IMR-90 (cell line): ENCODE measurements around the gene OSCAR. TPM values are rescaled to one million over a fixed set of nuclear protein-coding genes. Genes with fewer than 3 reads are reported as not detected.

Experiments
- ATAC-seq: fragments of 200-7000 bp; cut with Tn5 transposase; 2 replicates; pipeline ENCODE4 v1.9.1; 2020; ENCODE audit warnings: low read depth, mild to moderate bottlenecking, moderate library complexity
- BruUV-seq: library from RNA; stranded (reverse); fragments of 400-500 nt; replicated peaks from 2 replicates; lab custom pipeline; 2021; lab: Mats Ljungman, UMichigan
- CTCF ChIA-PET: fragments of 300-600 bp; formaldehyde crosslinking; extraction: SDS; loops from one replicate; lab custom pipeline; 2021; ENCODE audit warnings: antibody characterized with exemption; lab: Yijun Ruan, JAX
- POLR2A ChIA-PET: fragments of 300-600 bp; sonication (Branson Sonifier 250); formaldehyde crosslinking; loops from one replicate; lab custom pipeline; 2022; ENCODE audit warnings: antibody characterized with exemption; ENCODE audit not compliant: unreplicated experiment; lab: Charles Lee
- DNase-seq: peaks from one replicate; pipeline ENCODE4 v3.0.0; 2013
- H2AFZ ChIP-seq: replicated peaks from 2 replicates; pipeline ENCODE3; 2013; ENCODE audit warnings: low read length, mild to moderate bottlenecking; ENCODE audit not compliant: poor library complexity
- H2AK5ac ChIP-seq: 2 replicates; pipeline ENCODE4 v1.6.1; 2013; ENCODE audit warnings: low read depth, low read length, inconsistent platforms
- H2AK9ac ChIP-seq: replicated peaks from 2 replicates; pipeline ENCODE3; 2013; ENCODE audit warnings: mild to moderate bottlenecking, low read depth, low read length, moderate library complexity; ENCODE audit not compliant: poor library complexity
- H2BK120ac ChIP-seq: 2 replicates; pipeline ENCODE4 v1.6.1; 2013; ENCODE audit warnings: low read depth, low read length, inconsistent platforms
- H2BK15ac ChIP-seq: 3 replicates; pipeline ENCODE4 v1.6.1; 2013; ENCODE audit warnings: low read depth, low read length, inconsistent platforms
- H2BK20ac ChIP-seq: 2 replicates; pipeline ENCODE4 v1.6.1; 2013; ENCODE audit warnings: low read depth, mild to moderate bottlenecking, inconsistent platforms, low read length, moderate library complexity
- H2BK5ac ChIP-seq: 2 replicates; pipeline ENCODE4 v1.6.1; 2013; ENCODE audit warnings: mild to moderate bottlenecking, low read depth, low read length, inconsistent platforms; ENCODE audit not compliant: poor library complexity, severe bottlenecking
- H3K14ac ChIP-seq: replicated peaks from 2 replicates; pipeline ENCODE4 v1.6.1; 2013; ENCODE audit warnings: low read depth, low read length, inconsistent platforms
- H3K18ac ChIP-seq: 2 replicates; pipeline ENCODE4 v1.6.1; 2013; ENCODE audit warnings: low read depth, low read length, control low read depth
- H3K23ac ChIP-seq: 2 replicates; pipeline ENCODE4 v1.6.1; 2013; ENCODE audit warnings: low read depth, low read length, inconsistent platforms
- H3K27ac ChIP-seq: 2 replicates; pipeline ENCODE4 v1.5.1; 2013; ENCODE audit warnings: mild to moderate bottlenecking, control low read depth, low read length; ENCODE audit not compliant: insufficient read depth
- H3K27me3 ChIP-seq: 2 replicates; pipeline ENCODE4 v1.6.1; 2013; ENCODE audit warnings: low read length; ENCODE audit not compliant: control insufficient read depth, insufficient read depth
- H3K36me3 ChIP-seq: 2 replicates; pipeline ENCODE4 v1.6.1; 2013; ENCODE audit warnings: low read length, mixed read lengths; ENCODE audit not compliant: control insufficient read depth, insufficient read depth
- H3K4ac ChIP-seq: 2 replicates; pipeline ENCODE4 v1.6.1; 2013; ENCODE audit warnings: low read depth, low read length, inconsistent platforms
- H3K4me1 ChIP-seq: 2 replicates; pipeline ENCODE4 v1.6.1; 2013; ENCODE audit warnings: low read length, mixed read lengths; ENCODE audit not compliant: control insufficient read depth, insufficient read depth
- H3K4me2 ChIP-seq: 2 replicates; pipeline ENCODE4 v1.6.1; 2013; ENCODE audit warnings: low read depth, mild to moderate bottlenecking, control low read depth, low read length, moderate library complexity
- H3K4me3 ChIP-seq: 2 replicates; pipeline ENCODE4 v1.5.1; 2013; ENCODE audit warnings: low read depth, mild to moderate bottlenecking, control low read depth, low read length, moderate library complexity; ENCODE audit not compliant: insufficient read depth
- H3K56ac ChIP-seq: 2 replicates; pipeline ENCODE4 v1.6.1; 2013; ENCODE audit warnings: low read length, inconsistent platforms; ENCODE audit not compliant: insufficient read depth; ENCODE audit errors: extremely low read depth
- H3K79me1 ChIP-seq, 2 experiments: 2 replicates each; pipeline ENCODE4 v1.6.1; 2013; ENCODE audit warnings: low read length in 2 of 2, inconsistent platforms in 1 of 2, low read depth in 1 of 2
- H3K9ac ChIP-seq: 2 replicates; pipeline ENCODE4 v1.6.1; 2013; ENCODE audit warnings: low read depth, low read length, control low read depth
- H3K9me1 ChIP-seq: 2 replicates; pipeline ENCODE4 v1.6.1; 2013; ENCODE audit warnings: low read length, inconsistent platforms; ENCODE audit not compliant: insufficient read depth
- H3K9me3 ChIP-seq: 2 replicates; pipeline ENCODE4 v1.6.1; 2013; ENCODE audit warnings: low read length; ENCODE audit not compliant: control insufficient read depth, insufficient read depth
- H4K20me1 ChIP-seq: 2 replicates; pipeline ENCODE4 v1.6.1; 2013; ENCODE audit warnings: low read length, inconsistent platforms; ENCODE audit not compliant: insufficient read depth
- H4K5ac ChIP-seq: 2 replicates; pipeline ENCODE4 v1.6.1; 2013; ENCODE audit warnings: mild to moderate bottlenecking, low read depth, low read length, control low read depth
- H4K8ac ChIP-seq, 2 experiments: 2 replicates each; pipeline ENCODE4 v1.6.1; 2013; ENCODE audit warnings: low read depth in 2 of 2, low read length in 2 of 2, control low read depth in 1 of 2, inconsistent platforms in 1 of 2
- H4K91ac ChIP-seq: 2 replicates; pipeline ENCODE4 v1.6.1; 2013; ENCODE audit warnings: low read depth, low read length, inconsistent platforms; ENCODE audit not compliant: insufficient read depth
- BHLHE40 ChIP-seq: fragments of 150-350 bp; IDR thresholded peaks from 2 replicates; pipeline ENCODE4 v1.6.1; 2016; ENCODE audit warnings: mild to moderate bottlenecking, low read depth, low read length
- FOS ChIP-seq: fragments of 150-350 bp; IDR thresholded peaks from 2 replicates; pipeline ENCODE4 v1.6.1; 2016; ENCODE audit warnings: low read depth, low read length
- MXI1 ChIP-seq: IDR thresholded peaks from 2 replicates; pipeline ENCODE4 v1.6.1; 2012; ENCODE audit warnings: low read depth, mild to moderate bottlenecking, low read length, moderate library complexity, borderline replicate concordance
- RCOR1 ChIP-seq: IDR thresholded peaks from 2 replicates; pipeline ENCODE4 v1.6.1; 2012; ENCODE audit warnings: mild to moderate bottlenecking, low read length, improper control_type of control experiment; ENCODE audit not compliant: insufficient replicate concordance
- WGBS, 2 experiments: methylation state at CpG; one replicate each; pipeline versions ENCODE4 v1.1.5 to v1.1.7; 2013; ENCODE audit warnings: missing lambda C conversion rate in 2 of 2; ENCODE audit not compliant: insufficient read length in 1 of 2; ENCODE audit errors: extremely low coverage in 2 of 2; 5-methylcytosine and 5-hydroxymethylcytosine counted together
- dilution Hi-C: fragments of 300-500 bp; cut with HindIII; formaldehyde crosslinking; loops from one replicate; pipeline ENCODE4 v1.14.3; 2018; ENCODE audit warnings: low sequenced_read_pairs; ENCODE audit not compliant: unreplicated experiment
- in situ Hi-C: fragments of 300-500 bp; cut with MboI; formaldehyde crosslinking; loops from 3 replicates; pipeline ENCODE4 v1.14.3; 2019; ENCODE audit warnings: low sequenced_read_pairs, inconsistent platforms, mixed read lengths
- intact Hi-C: fragments of 100-400 bp; cut with micrococcal nuclease; formaldehyde crosslinking; loops from 2 replicates; pipeline ENCODE4 v1.10.0; 2022
- polyA plus RNA-seq, 3 experiments: library from polyadenylated mRNA; depleted of rRNA; stranded (reverse); fragments of >200 nt; gene quantifications; 2 replicates each; pipeline ENCODE4 v1.2.3, GENCODE V29; 2012; ENCODE audit warnings: low replicate concordance in 1 of 3
- total RNA-seq: library from RNA; depleted of rRNA; stranded (reverse); fragments of >200 nt; gene quantifications from 2 replicates; pipeline ENCODE4 v1.2.3, GENCODE V29; 2012

The OSCAR gene
- total and polyA plus RNA-seq, 2 of the 4 experiments (the other 2 are of a cell fraction): 0.15 TPM; not detected in 1

GRCh38 chr19:54136086-54136863 lies 35.7 kb upstream of the OSCAR start:
- ATAC-seq: no peak
- no peak overlapping the region for H4K91ac ChIP-seq
- peaks cover 10% of the 10 kb centered on the region for H3K4me1 ChIP-seq
- BruUV-seq: no TSS peak
- no peak overlapping the region for H4K5ac ChIP-seq
- H2BK20ac ChIP-seq: no peak overlapping the region
- no peak overlapping the region for H3K56ac ChIP-seq
- peaks cover 14% of the 10 kb centered on the region; the same call in 1 of the 2 replicates for H3K36me3 ChIP-seq
- ChIA-PET POLR2A (interaction anchor here (1.0 to 1.8 kb wide), 3 partner anchors 22 to 65 kb away, joined by 3 to 5 read pairs (median 5); partner anchors contain the start of genes LENG1 and RPS9), CTCF (interaction anchor here (0.6 kb wide), 1 partner anchor 1517 kb away, joined by 3 read pairs; no protein-coding TSS in a partner anchor)
- H2BK5ac ChIP-seq: no peak overlapping the region
- peaks cover 0 to 29% of the 10 kb centered on the region in 2 experiments; a peak in 2 of 4 replicates for H3K79me1 ChIP-seq
- H3K27me3 ChIP-seq: no peaks in the 10 kb centered on the region
- TF ChIP-seq BHLHE40: no peak
- no peak for TF ChIP-seq FOS
- TF ChIP-seq RCOR1: no peak
- TF ChIP-seq MXI1: 0 out of 2 replicates have a peak, but pooled peaks have one; percentile 49
- 0 out of 4 replicates have a peak overlapping the region, but pooled peaks of 1 of the 2 experiments have one; percentile 6 for H4K8ac ChIP-seq
- H3K4me3 ChIP-seq: peak overlapping the region; percentile 49
- H2BK15ac ChIP-seq: no peak overlapping the region
- H3K18ac ChIP-seq: no peak overlapping the region
- H3K9me1 ChIP-seq: peaks cover 16% of the 10 kb centered on the region
- peak overlapping the region; percentile 45 for H3K23ac ChIP-seq
- intact Hi-C loops: loop anchor here (2.0 kb wide), 1 partner anchor 21 kb away; the partner anchor contains the start of genes PRPF31 and TFPT
- no peak overlapping the region; the same call in 1 of the 2 replicates for H3K27ac ChIP-seq
- H3K9me3 ChIP-seq: no peaks in the 10 kb centered on the region
- H4K20me1 ChIP-seq: peaks cover 32% of the 10 kb centered on the region
- H2BK120ac ChIP-seq: no peak overlapping the region
- in situ Hi-C loops: loop anchor here (25.0 kb wide), 1 partner anchor 1526 kb away; the partner anchor contains the start of gene U2AF2
- peak overlapping the region; percentile 78 for H2AK9ac ChIP-seq
- dilution Hi-C loops: no loop called here
- peak overlapping the region; percentile 80 for H3K4me2 ChIP-seq
- peak overlapping the region; percentile 1; the same call in 1 of the 2 replicates for H3K14ac ChIP-seq
- peak overlapping the region; percentile 38; the same call in 1 of the 2 replicates for H3K9ac ChIP-seq
- no peak overlapping the region for H2AK5ac ChIP-seq
- peak overlapping the region; percentile 90 for H2AFZ ChIP-seq
- no peak overlapping the region for H3K4ac ChIP-seq
- 7% methylated on average over 3 of the region's 30 CpGs; no CpG with 5 or more reads in 1 of the 2 experiments for WGBS, 2 experiments
- peak; percentile 16 for DNase-seq
